ENCODE measurements around the gene ADAM22. TPM values are rescaled to one million over a fixed set of nuclear protein-coding genes. Genes with fewer than 3 reads are reported as not detected.
"Not testable (repeated sequence)": the region's sequence is repeated elsewhere in the genome, so short reads cannot be mapped to it uniquely, and the experiment has no call there.

ADAM22 gene
- polyA plus RNA-seq (ENCODE audit: insufficient read length): 11.9 TPM

GRCh38 chr7:87933953-87934698 is at the start of gene ADAM22:
TSS of gene ADAM22 (plus strand) at chr7:87934251. CDS start at chr7:87934466, 215 bp downstream.
- DNase-seq: peak; percentile 92

GRCh38 chr7:87885018-87885417 is 49.0 kb upstream of the ADAM22 start:
- no peak for DNase-seq

GRCh38 chr7:87886875-87887274 is 47.2 kb upstream of the ADAM22 start:
- no peak for DNase-seq

- DNase-seq: no peak
Measured at GRCh38 chr7:87895363-87895762, 38.7 kb upstream of the ADAM22 start.

GRCh38 chr7:87899255-87899654 is 34.8 kb upstream of the ADAM22 start:
- DNase-seq: no peak

- not testable (repeated sequence) for DNase-seq
Measured at GRCh38 chr7:87907136-87907906, 26.7 kb upstream of the ADAM22 start.

GRCh38 chr7:87908814-87909213 is 25.2 kb upstream of the ADAM22 start:
- not testable (repeated sequence) for DNase-seq

GRCh38 chr7:87912121-87912520 is 21.9 kb upstream of the ADAM22 start:
- no peak for DNase-seq

- no peak for DNase-seq
Measured at GRCh38 chr7:87918740-87919139, 15.3 kb upstream of the ADAM22 start.

- DNase-seq: no peak
Measured at GRCh38 chr7:87919875-87920274, 14.2 kb upstream of the ADAM22 start.

- no peak for DNase-seq
Measured at GRCh38 chr7:87920578-87920977, 13.5 kb upstream of the ADAM22 start.

GRCh38 chr7:87922759-87923395 is 11.2 kb upstream of the ADAM22 start:
- not testable (repeated sequence) for DNase-seq

GRCh38 chr7:87926581-87927461 is 7.2 kb upstream of the ADAM22 start:
- DNase-seq: no peak

GRCh38 chr7:87933605-87933952 is 472 bp upstream of the ADAM22 start:
- DNase-seq: no peak

GRCh38 chr7:87934699-87935383 is 790 bp downstream of the ADAM22 start:
- DNase-seq: peak; percentile 29

- peak; percentile 7 for DNase-seq
Measured at GRCh38 chr7:87935384-87935706, 1.3 kb downstream of the ADAM22 start.

GRCh38 chr7:87941138-87941537 is 7.1 kb downstream of the ADAM22 start:
- no peak for DNase-seq

GRCh38 chr7:87944547-87944946 is 10.5 kb downstream of the ADAM22 start:
- no peak for DNase-seq

GRCh38 chr7:87945926-87946325 is 11.9 kb downstream of the ADAM22 start:
- DNase-seq: not testable (repeated sequence)

- no peak for DNase-seq
Measured at GRCh38 chr7:87948371-87948770, 14.3 kb downstream of the ADAM22 start.

GRCh38 chr7:87959336-87959735 is 25.3 kb downstream of the ADAM22 start:
- no peak for DNase-seq

- no peak for DNase-seq
Measured at GRCh38 chr7:87960239-87960638, 26.2 kb downstream of the ADAM22 start.

Data from hindlimb muscle (tissue), 1 donor.